HepG2 (cell line): ENCODE data around the gene FANCG. TPM values are rescaled to one million over a fixed set of nuclear protein-coding genes. Genes with fewer than 3 reads are reported as not detected.

ENCODE experiments used
- FOXK1 ChIP-seq: sonication (generic); formaldehyde crosslinking; IDR thresholded peaks from 2 replicates; pipeline ENCODE4 v1.4.0; 2020; ENCODE audit warnings: low read depth, missing genetic modification reagents, borderline replicate concordance
- MXD4 ChIP-seq: IDR thresholded peaks from 2 replicates; pipeline ENCODE4 v1.6.1; 2016; ENCODE audit warnings: mild to moderate bottlenecking, missing biosample characterization, missing genetic modification reagents
- PHF21A ChIP-seq: sonication (generic); formaldehyde crosslinking; IDR thresholded peaks from 2 replicates; pipeline ENCODE4 v1.5.0; 2020; ENCODE audit warnings: mild to moderate bottlenecking, missing genetic modification reagents
- TBP ChIP-seq: sonication (generic); formaldehyde crosslinking; IDR thresholded peaks from 2 replicates; pipeline ENCODE4 v1.5.0; 2020; ENCODE audit warnings: missing genetic modification reagents
- ZBTB42 ChIP-seq: sonication (generic); formaldehyde crosslinking; IDR thresholded peaks from 2 replicates; pipeline ENCODE4 v1.5.0; 2020; ENCODE audit warnings: mild to moderate bottlenecking, missing genetic modification reagents
- ZNF333 ChIP-seq: sonication (generic); formaldehyde crosslinking; IDR thresholded peaks from 2 replicates; pipeline ENCODE4 v1.4.0; 2020; ENCODE audit warnings: mild to moderate bottlenecking, missing genetic modification reagents, borderline replicate concordance
- ZNF430 ChIP-seq: sonication (generic); formaldehyde crosslinking; IDR thresholded peaks from 2 replicates; pipeline ENCODE4 v1.9.0; 2021; ENCODE audit warnings: mild to moderate bottlenecking, missing genetic modification reagents
- ZNF44 ChIP-seq: sonication (generic); formaldehyde crosslinking; IDR thresholded peaks from 2 replicates; pipeline ENCODE4 v1.5.1; 2020; ENCODE audit warnings: mild to moderate bottlenecking, missing genetic modification reagents
- ZNF546 ChIP-seq: sonication (generic); formaldehyde crosslinking; conservative IDR thresholded peaks from 2 replicates; pipeline ENCODE4 v1.8.1; 2023; ENCODE audit warnings: mild to moderate bottlenecking, missing genetic modification reagents
- ZNF550 ChIP-seq: sonication (generic); formaldehyde crosslinking; IDR thresholded peaks from 2 replicates; pipeline ENCODE4 v1.4.0; 2020; ENCODE audit warnings: mild to moderate bottlenecking, missing genetic modification reagents, borderline replicate concordance
- ZNF672 ChIP-seq: sonication (generic); formaldehyde crosslinking; IDR thresholded peaks from 2 replicates; pipeline ENCODE4 v1.8.1; 2022; ENCODE audit warnings: missing genetic modification reagents
- ZNF703 ChIP-seq: sonication (generic); formaldehyde crosslinking; IDR thresholded peaks from 2 replicates; pipeline ENCODE4 v1.5.1; 2020; ENCODE audit warnings: missing genetic modification reagents, mild to moderate bottlenecking, moderate library complexity, borderline replicate concordance
- polyA plus RNA-seq, 8 experiments: library from polyadenylated mRNA; depleted of rRNA in 3 of 8; stranded (reverse) in 7 of 8; unstranded in 1 of 8; fragments of >200 nt; fragmentation: Illumina TruSeq in 4 of 8; extraction: Trizol in 4 of 8; gene quantifications; 2 replicates each; pipeline versions ENCODE4 v1.2.1 to v1.2.3, GENCODE V29; 2011 to 2016; ENCODE audit warnings: low read depth in 4 of 8, missing spikeins in 1 of 8, mixed read lengths in 1 of 8; ENCODE audit not compliant: insufficient read depth in 1 of 8
- total RNA-seq, 5 experiments: library from RNA; depleted of rRNA; stranded (reverse); fragments of >200 nt; fragmentation: Illumina TruSeq; extraction: Trizol; gene quantifications; 2 replicates each; pipeline ENCODE4 v1.2.3, GENCODE V29; 2016; ENCODE audit warnings: low read depth in 1 of 5
- TF ChIP-seq, protein P1 (sequence below): sonication (generic); formaldehyde crosslinking; IDR thresholded peaks from 2 replicates; pipeline ENCODE4 v1.4.0; 2020; ENCODE audit warnings: missing genetic modification reagents
- TF ChIP-seq, protein P2 (sequence below), 2 experiments: sonication (generic) in 1 of 2; formaldehyde crosslinking in 1 of 2; IDR thresholded peaks; 2 replicates each; pipeline versions ENCODE4 v1.4.0 to v1.6.1; 2018 to 2020; ENCODE audit warnings: missing genetic modification reagents in 2 of 2, borderline replicate concordance in 1 of 2, low read depth in 1 of 2, mild to moderate bottlenecking in 1 of 2, missing biosample characterization in 1 of 2
- TF ChIP-seq, protein P3 (sequence below): sonication (generic); formaldehyde crosslinking; IDR thresholded peaks from 2 replicates; pipeline ENCODE4 v1.5.1; 2020; ENCODE audit warnings: mild to moderate bottlenecking, missing genetic modification reagents, borderline replicate concordance
- TF ChIP-seq, protein P4 (sequence below): sonication (generic); formaldehyde crosslinking; IDR thresholded peaks from 2 replicates; pipeline ENCODE4 v1.5.0; 2020; ENCODE audit warnings: missing genetic modification reagents
- TF ChIP-seq, protein P5 (sequence below): sonication (generic); formaldehyde crosslinking; conservative IDR thresholded peaks from 2 replicates; pipeline ENCODE4 v1.4.0; 2020; ENCODE audit warnings: missing genetic modification reagents

The FANCG gene
- total and polyA plus RNA-seq, 2 of the 13 experiments (the other 11 are each of a cell fraction or from before 2014, with no cell fraction given) = 14.4 to 45.1 TPM

DNA sequence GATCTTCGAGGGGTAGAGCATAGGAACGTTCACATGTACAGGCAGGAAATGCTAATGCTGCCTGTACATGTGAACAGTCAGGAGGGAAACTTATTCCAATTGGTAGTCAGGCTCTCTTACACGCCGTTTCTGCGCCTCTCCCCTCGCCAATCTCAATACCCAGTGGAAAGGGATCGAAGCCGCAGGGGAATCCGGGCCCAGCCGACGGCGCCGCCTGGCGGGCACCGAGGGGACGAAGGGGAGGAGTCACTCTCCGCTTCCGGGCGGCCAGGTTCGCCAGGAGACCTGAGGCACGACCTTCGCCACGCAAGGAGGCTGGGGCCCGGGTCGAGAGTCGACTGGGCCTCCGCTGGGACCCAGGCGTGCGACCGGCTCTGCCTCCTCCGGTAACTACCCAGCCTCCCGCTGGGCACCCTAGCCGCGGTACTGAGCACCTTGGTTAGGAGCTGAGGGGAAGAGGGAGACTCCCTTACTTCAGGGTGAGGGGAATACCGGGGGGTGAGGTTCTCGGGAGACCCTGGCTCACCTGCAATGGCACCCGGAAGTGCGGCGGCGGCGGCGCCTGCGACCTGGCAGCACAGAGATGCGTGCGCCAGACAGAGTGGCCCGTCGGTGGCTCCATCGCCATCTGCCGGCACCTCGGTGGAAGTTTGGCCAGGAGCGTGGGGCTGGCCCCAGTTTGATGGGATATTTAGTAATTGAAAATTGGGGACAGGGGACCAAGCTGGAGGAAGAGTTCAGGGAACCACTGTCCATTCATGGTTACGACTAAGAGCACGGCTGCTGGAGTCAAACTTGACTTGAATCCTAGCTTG lies 16.5 kb upstream of the FANCG start, which contains the start of gene PIGO (continued):
- TF ChIP-seq, protein P1, sequence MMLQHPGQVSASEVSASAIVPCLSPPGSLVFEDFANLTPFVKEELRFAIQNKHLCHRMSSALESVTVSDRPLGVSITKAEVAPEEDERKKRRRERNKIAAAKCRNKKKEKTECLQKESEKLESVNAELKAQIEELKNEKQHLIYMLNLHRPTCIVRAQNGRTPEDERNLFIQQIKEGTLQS (CRISPR knock-in tag) = peak; percentile 13; the same call in 1 of the 2 replicates
- TF ChIP-seq TBP (peak; percentile 66; the same call in 1 of the 2 replicates), MXD4 (CRISPR knock-in tag) (peak; percentile 93), ZNF44 (0 out of 2 replicates have a peak, but pooled peaks have one; percentile 34), ZNF333 (CRISPR knock-in tag) (peak; percentile 86; the same call in 1 of the 2 replicates), ZNF550 (no peak), ZNF703 (peak; percentile 68; the same call in 1 of the 2 replicates), FOXK1 (CRISPR knock-in tag) (no peak; the same call in 1 of the 2 replicates), ZNF430 (CRISPR knock-in tag) (peak; percentile 76; the same call in 1 of the 2 replicates), ZBTB42 (no peak), PHF21A (CRISPR knock-in tag) (peak; percentile 89), ZNF546 (CRISPR knock-in tag) (0 out of 2 replicates have a peak, but pooled peaks have one; percentile 89), ZNF672 (CRISPR knock-in tag) (peak; percentile 45; the same call in 1 of the 2 replicates)
- TF ChIP-seq, protein P2, sequence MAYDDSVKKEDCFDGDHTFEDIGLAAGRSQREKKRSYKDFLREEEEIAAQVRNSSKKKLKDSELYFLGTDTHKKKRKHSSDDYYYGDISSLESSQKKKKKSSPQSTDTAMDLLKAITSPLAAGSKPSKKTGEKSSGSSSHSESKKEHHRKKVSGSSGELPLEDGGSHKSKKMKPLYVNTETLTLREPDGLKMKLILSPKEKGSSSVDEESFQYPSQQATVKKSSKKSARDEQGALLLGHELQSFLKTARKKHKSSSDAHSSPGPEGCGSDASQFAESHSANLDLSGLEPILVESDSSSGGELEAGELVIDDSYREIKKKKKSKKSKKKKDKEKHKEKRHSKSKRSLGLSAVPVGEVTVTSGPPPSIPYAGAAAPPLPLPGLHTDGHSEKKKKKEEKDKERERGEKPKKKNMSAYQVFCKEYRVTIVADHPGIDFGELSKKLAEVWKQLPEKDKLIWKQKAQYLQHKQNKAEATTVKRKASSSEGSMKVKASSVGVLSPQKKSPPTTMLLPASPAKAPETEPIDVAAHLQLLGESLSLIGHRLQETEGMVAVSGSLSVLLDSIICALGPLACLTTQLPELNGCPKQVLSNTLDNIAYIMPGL (CRISPR knock-in tag; IDR thresholded peaks at IDR 0.05; ENCODE audit: borderline replicate concordance in 1 of 2, low read depth in 1 of 2) = peak; percentile 98 to 99
- TF ChIP-seq, protein P3, sequence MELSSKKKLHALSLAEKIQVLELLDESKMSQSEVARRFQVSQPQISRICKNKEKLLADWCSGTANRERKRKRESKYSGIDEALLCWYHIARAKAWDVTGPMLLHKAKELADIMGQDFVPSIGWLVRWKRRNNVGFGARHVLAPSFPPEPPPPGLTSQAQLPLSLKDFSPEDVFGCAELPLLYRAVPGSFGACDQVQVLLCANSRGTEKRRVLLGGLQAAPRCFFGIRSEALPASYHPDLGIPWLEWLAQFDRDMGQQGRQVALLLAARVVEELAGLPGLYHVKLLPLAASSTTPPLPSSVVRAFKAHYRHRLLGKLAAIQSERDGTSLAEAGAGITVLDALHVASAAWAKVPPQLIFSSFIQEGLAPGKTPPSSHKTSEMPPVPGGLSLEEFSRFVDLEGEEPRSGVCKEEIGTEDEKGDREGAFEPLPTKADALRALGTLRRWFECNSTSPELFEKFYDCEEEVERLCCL (CRISPR knock-in tag) = no peak; the same call in 1 of the 2 replicates
- TF ChIP-seq, protein P4, sequence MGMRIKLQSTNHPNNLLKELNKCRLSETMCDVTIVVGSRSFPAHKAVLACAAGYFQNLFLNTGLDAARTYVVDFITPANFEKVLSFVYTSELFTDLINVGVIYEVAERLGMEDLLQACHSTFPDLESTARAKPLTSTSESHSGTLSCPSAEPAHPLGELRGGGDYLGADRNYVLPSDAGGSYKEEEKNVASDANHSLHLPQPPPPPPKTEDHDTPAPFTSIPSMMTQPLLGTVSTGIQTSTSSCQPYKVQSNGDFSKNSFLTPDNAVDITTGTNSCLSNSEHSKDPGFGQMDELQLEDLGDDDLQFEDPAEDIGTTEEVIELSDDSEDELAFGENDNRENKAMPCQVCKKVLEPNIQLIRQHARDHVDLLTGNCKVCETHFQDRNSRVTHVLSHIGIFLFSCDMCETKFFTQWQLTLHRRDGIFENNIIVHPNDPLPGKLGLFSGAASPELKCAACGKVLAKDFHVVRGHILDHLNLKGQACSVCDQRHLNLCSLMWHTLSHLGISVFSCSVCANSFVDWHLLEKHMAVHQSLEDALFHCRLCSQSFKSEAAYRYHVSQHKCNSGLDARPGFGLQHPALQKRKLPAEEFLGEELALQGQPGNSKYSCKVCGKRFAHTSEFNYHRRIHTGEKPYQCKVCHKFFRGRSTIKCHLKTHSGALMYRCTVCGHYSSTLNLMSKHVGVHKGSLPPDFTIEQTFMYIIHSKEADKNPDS (CRISPR knock-in tag) = no peak; the same call in 1 of the 2 replicates
- TF ChIP-seq, protein P5, sequence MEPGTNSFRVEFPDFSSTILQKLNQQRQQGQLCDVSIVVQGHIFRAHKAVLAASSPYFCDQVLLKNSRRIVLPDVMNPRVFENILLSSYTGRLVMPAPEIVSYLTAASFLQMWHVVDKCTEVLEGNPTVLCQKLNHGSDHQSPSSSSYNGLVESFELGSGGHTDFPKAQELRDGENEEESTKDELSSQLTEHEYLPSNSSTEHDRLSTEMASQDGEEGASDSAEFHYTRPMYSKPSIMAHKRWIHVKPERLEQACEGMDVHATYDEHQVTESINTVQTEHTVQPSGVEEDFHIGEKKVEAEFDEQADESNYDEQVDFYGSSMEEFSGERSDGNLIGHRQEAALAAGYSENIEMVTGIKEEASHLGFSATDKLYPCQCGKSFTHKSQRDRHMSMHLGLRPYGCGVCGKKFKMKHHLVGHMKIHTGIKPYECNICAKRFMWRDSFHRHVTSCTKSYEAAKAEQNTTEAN (CRISPR knock-in tag) = no peak
